GM19240 (cell line): ENCODE measurements around the gene NRP1.
"Not testable (repeated sequence)": the region's sequence is repeated elsewhere in the genome, so short reads cannot be mapped to it uniquely, and the experiment has no call there.

Experiments used
- DNase-seq: peaks from one replicate; pipeline ENCODE4 v3.0.0; 2011; ENCODE audit warnings: low spot score; ENCODE audit not compliant: insufficient read length

The NRP1 gene

DNA sequence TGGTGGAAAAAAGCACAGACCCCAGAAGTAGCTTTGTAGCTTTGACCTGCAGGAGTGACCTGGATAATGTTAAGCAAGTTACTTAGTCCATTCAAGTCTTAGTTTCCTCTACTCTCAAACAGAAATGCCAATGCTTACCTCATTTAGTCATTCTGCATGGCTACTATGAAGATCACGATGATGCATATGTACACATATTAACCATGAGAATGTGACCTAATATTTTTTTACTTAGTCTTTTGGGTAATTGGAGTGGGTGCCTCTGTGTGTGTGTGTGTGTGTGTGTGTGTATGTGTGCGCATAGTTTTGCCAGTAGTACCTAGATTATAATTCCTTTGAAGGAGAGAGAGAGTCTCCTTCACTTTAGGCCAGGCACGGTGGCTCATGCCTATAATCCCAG, 95.8 kb downstream of the NRP1 start:
- no peak for DNase-seq

GRCh38 chr10:33237736-33238624, 96.5 kb downstream of the NRP1 start:
- DNase-seq, result no peak

DNA sequence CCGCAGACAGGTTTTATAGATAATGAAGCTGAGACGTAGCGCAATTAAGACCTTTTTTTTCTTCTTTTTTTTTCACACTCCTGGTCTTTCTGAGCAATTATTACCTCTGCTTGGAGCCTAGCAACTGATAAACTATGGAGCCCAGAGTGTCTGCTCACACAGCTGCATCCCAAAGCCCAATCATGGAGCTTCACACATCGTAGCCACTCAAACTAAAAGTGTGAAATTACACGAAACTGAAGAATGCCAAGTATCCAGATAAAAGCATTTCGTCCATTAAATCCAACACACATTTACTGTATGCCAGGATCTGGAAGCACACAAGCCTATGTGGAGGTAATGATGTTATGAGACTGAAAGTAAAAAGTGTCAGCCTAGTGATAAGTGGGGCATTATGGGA, 97.6 kb downstream of the NRP1 start:
- DNase-seq, result no peak

GRCh38 chr10:33235951-33236350, 98.5 kb downstream of the NRP1 start:
- DNase-seq, result no peak

- no peak for DNase-seq
Measured at GRCh38 chr10:33235251-33235884, 99.1 kb downstream of the NRP1 start.

- no peak for DNase-seq
Measured at GRCh38 chr10:33234831-33235237, 99.6 kb downstream of the NRP1 start.

- DNase-seq, result no peak
Measured at GRCh38 chr10:33233635-33234034, 100.8 kb downstream of the NRP1 start.

DNA sequence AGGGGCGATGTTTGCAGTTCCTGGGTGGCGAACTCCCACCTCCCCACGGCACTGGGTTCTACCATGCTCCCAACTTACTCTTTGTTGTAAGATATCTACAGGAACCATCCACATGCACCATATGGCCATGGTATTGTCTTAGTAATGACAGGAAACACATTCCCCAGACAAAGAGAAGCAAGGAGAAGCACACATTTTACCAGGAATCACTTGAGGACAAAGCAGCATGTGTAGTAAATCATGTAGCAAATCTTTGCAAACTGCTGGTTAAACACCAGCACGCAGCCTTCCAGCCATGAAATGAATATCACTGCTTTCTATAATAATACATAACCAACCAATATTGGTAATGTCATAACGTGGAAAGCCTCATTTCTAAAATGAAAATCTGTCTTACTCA, 101.2 kb downstream of the NRP1 start:
- no peak for DNase-seq

DNA sequence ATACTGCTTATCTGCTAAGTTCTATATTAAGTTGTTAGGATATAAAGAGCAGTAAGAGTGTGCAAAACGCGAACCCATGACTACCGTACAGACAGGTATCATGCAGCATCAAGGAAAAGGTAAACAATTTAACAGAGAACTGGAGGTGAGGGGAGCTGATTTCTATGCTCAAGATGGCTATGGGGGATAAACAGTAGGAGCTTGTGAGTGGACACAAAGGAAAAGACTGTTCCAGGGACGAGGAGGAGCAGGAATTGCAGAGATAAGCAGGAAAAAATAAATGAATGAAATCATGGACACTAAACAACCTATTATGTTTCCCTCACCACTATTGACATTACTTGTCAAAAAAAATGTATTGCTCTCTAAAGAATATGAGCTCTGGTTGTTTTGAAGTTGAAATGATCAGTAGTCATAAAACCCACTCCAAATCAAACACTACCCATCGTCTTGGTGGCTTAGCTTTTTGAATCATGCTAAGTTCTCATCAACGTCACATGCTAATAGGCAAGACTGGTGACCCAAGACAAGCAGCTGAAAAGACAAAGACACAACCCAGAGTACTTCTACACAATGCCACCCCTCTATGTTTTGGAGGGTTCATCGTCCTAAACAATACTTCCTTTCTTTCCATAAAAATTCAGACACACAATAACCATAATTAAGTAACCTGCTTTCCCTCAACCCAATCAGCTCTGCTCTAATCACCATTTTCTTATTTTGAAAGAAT, 102.7 kb downstream of the NRP1 start:
- DNase-seq, result no peak

DNA sequence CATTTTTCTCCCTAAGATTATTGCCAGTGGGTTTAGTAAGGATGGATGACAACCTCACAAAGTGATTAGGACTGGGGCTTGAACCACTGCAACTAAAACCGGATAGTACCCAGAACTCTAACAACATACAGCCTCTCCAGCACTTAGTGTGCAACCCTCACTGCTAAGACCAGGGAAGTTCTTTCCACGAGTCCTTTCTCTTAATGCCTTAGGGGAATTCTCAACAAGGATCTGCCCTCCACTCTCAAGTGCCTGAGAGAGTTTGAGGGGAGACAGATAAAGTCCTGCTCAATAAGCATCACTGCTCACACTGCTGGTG, 104.6 kb downstream of the NRP1 start:
- no peak for DNase-seq

DNA sequence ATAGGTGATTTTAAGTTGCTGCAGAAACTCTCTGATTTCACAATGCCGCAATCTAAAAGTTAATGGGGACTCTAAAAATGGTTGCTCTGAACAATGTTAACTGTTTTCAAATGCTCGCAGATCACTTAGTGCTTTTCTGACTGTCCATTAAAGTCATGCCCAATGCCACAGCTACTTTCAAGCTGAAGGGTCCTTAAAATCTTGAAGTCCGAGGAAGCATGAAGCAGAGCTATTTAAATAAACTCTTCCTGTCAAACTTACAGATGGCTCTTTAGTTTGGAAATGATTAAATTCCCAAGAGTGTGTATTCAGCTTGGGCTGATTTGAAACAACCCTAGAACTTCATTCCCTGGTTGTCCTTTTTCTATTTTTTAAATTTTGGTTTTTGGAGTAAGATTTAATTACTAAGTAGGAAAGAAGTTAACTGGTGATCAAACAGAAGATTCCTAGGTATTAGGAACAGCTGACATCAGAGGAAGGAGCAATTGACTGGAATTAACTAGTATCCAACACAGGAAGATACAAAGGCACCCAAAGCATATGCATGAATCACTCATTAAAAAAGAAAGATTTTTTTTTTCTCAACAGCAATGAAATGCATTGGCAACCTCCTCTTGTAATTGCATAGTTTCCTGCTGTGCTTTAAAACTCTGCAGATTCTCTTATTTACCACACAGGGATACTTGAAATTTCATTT, 105.1 kb downstream of the NRP1 start:
- DNase-seq, result no peak

DNA sequence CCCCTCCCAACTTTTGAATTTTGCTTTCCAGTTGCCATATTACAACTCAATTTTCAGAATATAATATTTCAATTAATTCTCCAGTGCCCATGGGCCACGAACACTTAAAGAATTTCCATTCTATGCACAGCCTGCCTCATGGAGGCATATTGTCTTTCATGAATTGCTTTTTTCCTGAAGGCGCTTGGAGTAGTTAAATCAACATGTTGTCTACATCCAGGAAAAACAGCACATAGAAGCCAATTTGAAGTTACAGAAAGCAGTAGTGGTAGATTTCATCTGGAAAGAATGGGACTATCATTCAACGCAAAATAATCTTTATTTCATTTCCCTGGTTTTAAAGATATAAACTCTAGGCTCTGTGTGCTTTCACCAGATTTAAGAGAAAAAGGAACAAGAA, 106.0 kb downstream of the NRP1 start:
- no peak for DNase-seq

- DNase-seq, result no peak
Measured at GRCh38 chr10:33227489-33227888, 107.0 kb downstream of the NRP1 start.

GRCh38 chr10:33224251-33224965, 110.1 kb downstream of the NRP1 start:
- DNase-seq, result no peak

DNA sequence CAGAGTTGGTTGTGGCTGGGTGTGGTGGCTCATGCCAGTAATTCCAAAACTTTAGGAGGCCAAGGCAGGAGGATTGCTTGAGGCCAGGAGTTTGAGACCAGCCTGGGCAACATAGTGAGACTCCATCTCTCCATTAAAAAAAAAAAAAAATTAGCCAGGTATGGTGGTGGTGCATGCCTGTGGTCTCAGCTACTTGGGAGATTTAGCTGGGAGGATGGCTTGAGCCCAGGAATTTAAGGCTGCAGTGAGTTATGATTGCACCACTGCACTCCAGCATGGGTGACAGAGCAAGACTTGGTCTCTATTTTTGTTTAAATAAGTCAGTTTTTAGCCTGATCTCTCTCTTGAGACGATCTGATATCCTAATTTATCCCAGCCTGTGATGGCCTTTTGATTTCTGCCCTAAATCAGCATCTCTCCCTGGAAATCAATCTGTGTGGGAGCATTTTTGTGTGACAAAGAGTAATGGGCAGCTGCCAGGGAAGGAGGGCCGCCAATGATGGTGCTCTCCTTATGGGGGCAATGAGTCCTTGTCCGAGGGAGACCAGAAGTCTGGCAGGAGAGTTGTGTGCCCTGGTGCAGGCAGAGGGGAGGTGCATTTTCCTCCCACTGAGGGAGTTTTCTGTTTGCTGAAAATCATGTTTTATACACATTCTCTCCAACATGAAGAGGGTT, 111.0 kb downstream of the NRP1 start:
- DNase-seq, result no peak

GRCh38 chr10:33222304-33222703, 112.2 kb downstream of the NRP1 start:
- not testable (repeated sequence) for DNase-seq

- no peak for DNase-seq
Measured at GRCh38 chr10:33217854-33218253, 116.6 kb downstream of the NRP1 start.

DNA sequence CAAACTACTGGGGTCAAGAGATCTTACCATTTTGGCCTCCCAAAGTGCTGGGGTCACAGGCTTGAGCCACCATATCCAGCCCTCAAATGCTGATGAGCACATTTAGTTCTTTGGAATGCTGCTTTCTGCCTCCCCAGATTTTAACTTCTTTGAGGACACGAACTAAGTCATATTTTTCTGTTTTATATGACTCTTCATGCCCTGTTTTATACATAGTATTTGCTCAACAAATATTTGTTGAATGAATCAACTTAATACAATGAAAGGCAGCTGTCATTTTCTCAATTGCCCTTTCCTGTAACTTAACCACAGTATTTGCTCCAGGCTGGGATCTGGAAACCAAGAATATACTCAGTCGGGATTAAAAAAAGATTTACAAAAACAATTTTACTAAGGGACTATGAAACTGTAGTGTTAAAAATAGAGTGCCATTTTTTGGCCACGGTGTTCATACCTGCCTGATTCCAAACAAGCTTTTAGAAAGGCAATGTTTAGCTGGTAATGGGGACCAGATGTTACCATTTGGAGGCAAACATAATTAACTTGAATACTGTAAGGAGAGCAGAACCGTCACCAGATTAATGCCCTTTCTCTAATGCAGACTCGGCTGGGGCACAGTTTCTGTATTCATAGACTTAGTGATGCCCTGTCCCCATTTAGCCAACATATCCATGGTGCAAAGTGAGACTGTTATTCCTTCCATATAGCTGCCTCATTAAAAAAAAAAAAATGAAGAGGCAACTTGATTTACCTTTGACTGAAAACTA, 117.6 kb downstream of the NRP1 start:
- DNase-seq, result no peak

GRCh38 chr10:33215635-33216034, 118.8 kb downstream of the NRP1 start:
- DNase-seq, result no peak

GRCh38 chr10:33215154-33215553, 119.3 kb downstream of the NRP1 start:
- no peak for DNase-seq
